Activated CD8-positive, alpha-beta T cell treated with anti-CD3 and anti-CD28 coated beads, Interleukin-2, amount 10 ng/mL, durations not matched to agents 7 days and 5 days (primary cell): Measurements from ENCODE around the gene TSPAN11. TPM values are rescaled to one million over a fixed set of nuclear protein-coding genes. Genes with fewer than 3 reads are reported as not detected.
"Not testable (repeated sequence)": the region's sequence is repeated elsewhere in the genome, so short reads cannot be mapped to it uniquely, and the experiment has no call there.

ENCODE experiments used
- ATAC-seq: fragments of 150-1000 bp; cut with Tn5 transposase; one replicate; pipeline ENCODE4 v1.10.0; 2021; ENCODE audit warnings: moderate library complexity
- CTCF ChIA-PET: fragments of 350-600 bp; sonication (Branson Sonifier 250); formaldehyde crosslinking; loops from one replicate; lab custom pipeline; 2021; ENCODE audit warnings: antibody characterized with exemption; lab: Charles Lee
- POLR2A ChIA-PET: fragments of 350-600 bp; sonication (Branson Sonifier 250); formaldehyde crosslinking; loops from one replicate; lab custom pipeline; 2021; ENCODE audit warnings: antibody characterized with exemption; lab: Charles Lee
- DNase-seq: peaks from one replicate; pipeline ENCODE4 v3.0.0-alpha.2; 2020
- H3K27ac Mint-ChIP-seq: one replicate; pipeline ENCODE4 v1.8.0; 2021; ENCODE audit warnings: mild to moderate bottlenecking, mixed read lengths
- H3K27me3 Mint-ChIP-seq: one replicate; pipeline ENCODE4 v1.8.0; 2021; ENCODE audit warnings: low read depth, mixed read lengths
- H3K36me3 Mint-ChIP-seq: one replicate; pipeline ENCODE4 v1.8.0; 2021; ENCODE audit warnings: low read depth, mixed read lengths
- H3K4me1 Mint-ChIP-seq: one replicate; pipeline ENCODE4 v1.8.0; 2021; ENCODE audit warnings: low read depth, mixed read lengths
- H3K4me3 Mint-ChIP-seq: one replicate; pipeline ENCODE4 v1.8.0; 2021; ENCODE audit warnings: mild to moderate bottlenecking, mixed read lengths
- H3K9me3 Mint-ChIP-seq: one replicate; pipeline ENCODE4 v1.8.0; 2022; ENCODE audit warnings: mixed read lengths; ENCODE audit not compliant: insufficient read depth
- total RNA-seq, 2 experiments: library from RNA; stranded (reverse); gene quantifications; one replicate each; pipeline ENCODE4 v1.2.3, GENCODE V29; 2021

TSPAN11 gene, protein sequence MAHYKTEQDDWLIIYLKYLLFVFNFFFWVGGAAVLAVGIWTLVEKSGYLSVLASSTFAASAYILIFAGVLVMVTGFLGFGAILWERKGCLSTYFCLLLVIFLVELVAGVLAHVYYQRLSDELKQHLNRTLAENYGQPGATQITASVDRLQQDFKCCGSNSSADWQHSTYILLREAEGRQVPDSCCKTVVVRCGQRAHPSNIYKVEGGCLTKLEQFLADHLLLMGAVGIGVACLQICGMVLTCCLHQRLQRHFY
- not detected for total RNA-seq

DNA sequence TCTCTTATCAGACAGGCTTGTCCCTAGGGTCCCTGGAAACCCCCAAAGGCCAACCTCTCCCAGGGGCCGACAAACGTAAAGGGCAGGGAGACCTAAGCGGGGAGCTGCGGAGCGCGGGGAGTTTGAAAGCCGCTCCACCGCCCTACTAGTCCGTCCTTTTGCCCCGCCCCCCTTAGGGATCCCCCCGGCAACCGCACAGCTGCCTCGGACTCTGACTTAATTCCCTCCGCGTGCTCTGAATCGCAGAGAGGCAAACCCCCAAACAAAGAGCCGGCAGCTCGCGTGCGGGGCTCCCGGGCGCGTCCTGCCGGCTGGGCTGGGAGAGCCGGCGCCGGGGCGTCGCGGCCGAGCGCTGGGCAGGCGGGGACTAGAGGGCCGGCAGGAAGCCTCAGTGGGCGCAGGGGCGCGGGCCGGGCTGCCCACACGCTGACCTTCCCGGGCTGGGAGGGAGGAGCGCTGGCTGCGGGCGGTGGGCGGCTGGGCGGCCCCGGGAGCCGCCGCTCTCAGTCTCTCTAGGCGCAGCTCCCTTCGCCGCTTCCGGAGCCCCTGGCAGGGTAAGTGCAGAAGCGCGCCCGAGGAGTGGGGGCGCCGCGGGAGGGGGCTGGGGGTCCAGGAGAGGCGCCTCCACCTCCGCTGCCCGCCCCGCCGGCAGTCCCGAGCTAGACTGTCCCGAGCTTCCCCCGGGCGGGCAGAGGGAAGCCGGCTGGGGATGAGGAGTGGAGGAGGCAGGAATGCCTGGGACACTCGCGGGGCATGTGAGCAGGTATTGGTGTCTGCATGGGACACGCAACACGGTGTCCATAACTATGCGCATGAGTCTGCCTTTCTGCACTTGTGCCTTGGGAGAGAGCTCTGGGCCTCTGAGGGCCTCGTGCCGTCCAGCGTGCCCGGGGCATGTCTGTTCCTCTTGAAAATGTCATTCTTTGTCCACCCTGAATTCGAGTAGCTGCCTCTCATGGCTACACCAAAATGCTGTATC is at the start of gene TSPAN11:
Gene TSPAN11, plus strand, starts transcription at position 506 of the 979 bp plus-strand sequence. CDS start 27,244 bp downstream, outside the sequence.
- H3K4me3 Mint-ChIP-seq: no peak within 1 kb of the TSS
- H3K36me3 Mint-ChIP-seq: no peaks in the 10 kb centered on the region
- ATAC-seq (peak; percentile 44), DNase-seq (no peak)
- CTCF ChIA-PET: interaction anchor here (1.4 kb wide), 1 partner anchor 75 kb away, joined by 4 read pairs; no protein-coding TSS in a partner anchor
- peaks cover 51% of the 10 kb centered on the region for H3K27me3 Mint-ChIP-seq
- H3K9me3 Mint-ChIP-seq: no peaks in the 10 kb centered on the region
- POLR2A ChIA-PET: no interaction called here
- H3K4me1 Mint-ChIP-seq: no peaks in the 10 kb centered on the region
- H3K27ac Mint-ChIP-seq: no peak within 1 kb of the TSS

- Mint-ChIP-seq H3K36me3 (no peaks in the 10 kb centered on the region), H3K9me3 (no peaks in the 10 kb centered on the region), H3K4me1 (no peaks in the 10 kb centered on the region), H3K27me3 (peaks cover 8% of the 10 kb centered on the region), H3K4me3 (no peak overlapping the region), H3K27ac (no peak overlapping the region)
- ATAC-seq: no peak
- ChIA-PET POLR2A (no interaction called here), CTCF (no interaction called here)
- DNase-seq: no peak
These were observed 49.3 kb upstream of the TSPAN11 start for GRCh38 chr12:30877105-30877875.

GRCh38 chr12:30878024-30878423 is 48.5 kb upstream of the TSPAN11 start:
- ATAC-seq (no peak), DNase-seq (no peak)
- Mint-ChIP-seq H3K36me3 (no peaks in the 10 kb centered on the region), H3K4me3 (no peak overlapping the region), H3K4me1 (no peaks in the 10 kb centered on the region), H3K27me3 (peaks cover 8% of the 10 kb centered on the region), H3K9me3 (no peaks in the 10 kb centered on the region), H3K27ac (no peak overlapping the region)
- ChIA-PET CTCF (no interaction called here), POLR2A (no interaction called here)

DNA sequence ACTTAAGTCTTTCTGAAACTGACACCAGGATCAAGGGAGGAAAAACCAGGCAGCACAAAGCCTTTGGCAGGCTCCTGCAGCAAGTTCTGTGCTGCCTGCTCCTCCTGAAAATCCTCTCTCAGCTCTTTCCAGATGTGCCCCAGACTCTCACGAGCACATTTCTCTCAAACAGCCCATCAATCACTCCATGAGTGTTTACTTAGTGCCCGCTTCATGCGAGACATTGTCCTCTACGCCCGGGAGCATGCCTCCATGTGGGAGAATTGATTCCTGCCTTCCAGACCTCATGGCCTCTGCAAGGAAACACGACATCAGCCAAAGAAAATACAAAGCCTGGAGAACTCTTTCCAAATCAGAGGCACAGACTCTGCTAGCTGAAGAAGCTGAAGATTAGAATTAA is 46.5 kb upstream of the TSPAN11 start:
- DNase-seq: no peak
- Mint-ChIP-seq H3K9me3 (no peaks in the 10 kb centered on the region), H3K4me3 (no peak overlapping the region), H3K4me1 (no peaks in the 10 kb centered on the region), H3K27me3 (peaks cover 8% of the 10 kb centered on the region), H3K27ac (no peak overlapping the region), H3K36me3 (no peaks in the 10 kb centered on the region)
- ATAC-seq: no peak
- ChIA-PET CTCF (no interaction called here), POLR2A (no interaction called here)

GRCh38 chr12:30880813-30881212 is 45.7 kb upstream of the TSPAN11 start:
- Mint-ChIP-seq H3K9me3 (no peaks in the 10 kb centered on the region), H3K27ac (no peak overlapping the region), H3K4me1 (no peaks in the 10 kb centered on the region), H3K36me3 (no peaks in the 10 kb centered on the region), H3K27me3 (peaks cover 8% of the 10 kb centered on the region), H3K4me3 (no peak overlapping the region)
- DNase-seq: no peak
- CTCF ChIA-PET: no interaction called here
- POLR2A ChIA-PET: no interaction called here
- ATAC-seq: no peak

- H3K36me3 Mint-ChIP-seq: no peaks in the 10 kb centered on the region
- no peaks in the 10 kb centered on the region for H3K4me1 Mint-ChIP-seq
- no peak for ATAC-seq
- DNase-seq: no peak
- no peak overlapping the region for H3K4me3 Mint-ChIP-seq
- ChIA-PET POLR2A (no interaction called here), CTCF (no interaction called here)
- no peak overlapping the region for H3K27ac Mint-ChIP-seq
- H3K27me3 Mint-ChIP-seq: peaks cover 8% of the 10 kb centered on the region
- peaks cover 15% of the 10 kb centered on the region for H3K9me3 Mint-ChIP-seq
These were observed 43.8 kb upstream of the TSPAN11 start for GRCh38 chr12:30882706-30883105.

GRCh38 chr12:30884799-30885198 is 41.7 kb upstream of the TSPAN11 start:
- Mint-ChIP-seq H3K4me3 (no peak overlapping the region), H3K9me3 (peaks cover 16% of the 10 kb centered on the region), H3K27ac (no peak overlapping the region), H3K27me3 (peaks cover 3% of the 10 kb centered on the region), H3K36me3 (no peaks in the 10 kb centered on the region), H3K4me1 (no peaks in the 10 kb centered on the region)
- ATAC-seq (no peak), DNase-seq (no peak)
- CTCF ChIA-PET: no interaction called here
- POLR2A ChIA-PET: no interaction called here

GRCh38 chr12:30885321-30885720 is 41.2 kb upstream of the TSPAN11 start:
- ATAC-seq (no peak), DNase-seq (no peak)
- H3K9me3 Mint-ChIP-seq: peaks cover 16% of the 10 kb centered on the region
- H3K4me1 Mint-ChIP-seq: no peaks in the 10 kb centered on the region
- ChIA-PET POLR2A (no interaction called here), CTCF (no interaction called here)
- H3K27me3 Mint-ChIP-seq: no peaks in the 10 kb centered on the region
- no peaks in the 10 kb centered on the region for H3K36me3 Mint-ChIP-seq
- H3K4me3 Mint-ChIP-seq: no peak overlapping the region
- no peak overlapping the region for H3K27ac Mint-ChIP-seq

DNA sequence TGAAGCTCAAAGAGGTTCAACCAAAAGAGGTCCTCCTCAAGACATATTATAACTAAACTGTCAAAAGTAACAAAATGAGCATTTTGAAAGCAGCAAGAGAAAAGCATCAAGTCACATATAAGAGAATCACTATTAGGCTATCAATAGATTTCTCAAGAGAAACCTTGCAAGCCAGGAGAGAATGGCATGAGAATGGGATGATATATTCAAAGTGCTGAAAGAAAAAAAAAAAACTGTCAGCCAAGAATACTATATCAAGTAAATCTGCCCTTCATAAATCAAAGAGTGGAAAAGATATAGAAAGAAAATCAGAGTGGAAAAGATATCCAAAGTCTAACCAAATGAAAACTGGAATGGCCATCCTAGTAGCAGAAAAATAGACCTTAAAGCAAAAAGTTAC is 39.3 kb upstream of the TSPAN11 start:
- Mint-ChIP-seq H3K9me3 (peaks cover 16% of the 10 kb centered on the region), H3K36me3 (no peaks in the 10 kb centered on the region), H3K4me3 (no peak overlapping the region), H3K27ac (no peak overlapping the region), H3K27me3 (no peaks in the 10 kb centered on the region), H3K4me1 (no peaks in the 10 kb centered on the region)
- CTCF ChIA-PET: no interaction called here
- DNase-seq (no peak), ATAC-seq (no peak)
- POLR2A ChIA-PET: no interaction called here

DNA sequence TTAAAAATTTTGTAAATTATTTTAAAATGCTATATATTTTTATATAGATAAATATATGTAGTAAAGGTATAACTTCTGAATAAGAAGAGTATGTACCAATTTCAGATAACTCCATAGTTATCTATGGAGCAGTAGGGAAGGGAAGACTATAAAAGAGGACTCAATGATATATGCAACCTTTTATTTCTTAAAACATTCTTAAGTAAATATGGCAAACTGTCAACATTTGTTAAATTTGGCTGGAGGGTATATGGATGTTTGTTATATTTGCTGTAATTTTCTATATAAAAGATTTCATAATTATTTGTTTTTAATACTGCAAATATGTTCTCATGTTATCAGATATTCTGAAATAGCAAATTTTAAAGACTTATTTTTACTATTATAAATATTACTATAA is 38.3 kb upstream of the TSPAN11 start:
- POLR2A ChIA-PET: no interaction called here
- Mint-ChIP-seq H3K9me3 (peaks cover 16% of the 10 kb centered on the region), H3K27me3 (peaks cover 3% of the 10 kb centered on the region), H3K4me1 (no peaks in the 10 kb centered on the region), H3K4me3 (no peak overlapping the region), H3K36me3 (no peaks in the 10 kb centered on the region), H3K27ac (no peak overlapping the region)
- CTCF ChIA-PET: no interaction called here
- DNase-seq (no peak), ATAC-seq (no peak)

DNA sequence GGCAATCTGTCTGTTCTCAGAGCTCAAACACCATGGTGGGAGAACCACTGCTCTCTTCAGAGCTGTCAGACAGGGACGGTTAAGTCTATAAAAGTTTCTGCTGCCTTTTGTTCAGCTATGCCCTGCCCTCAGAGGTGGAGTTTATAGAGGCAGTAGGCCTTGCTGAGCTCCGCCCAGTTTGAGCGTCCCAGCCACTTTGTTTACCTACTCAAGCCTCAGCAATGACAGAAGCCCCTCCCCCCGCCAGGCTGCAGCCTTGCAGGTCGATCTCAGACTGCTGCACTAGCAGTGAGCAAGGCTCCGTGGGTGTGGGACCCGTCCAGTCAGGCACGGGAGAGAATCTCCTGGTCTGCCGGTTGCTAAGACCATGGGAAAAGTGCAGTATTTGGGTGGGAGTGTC is 32.0 kb upstream of the TSPAN11 start:
- ATAC-seq, H3K36me3 Mint-ChIP-seq, POLR2A ChIA-PET, H3K9me3 Mint-ChIP-seq, H3K27ac Mint-ChIP-seq, H3K27me3 Mint-ChIP-seq, H3K4me3 Mint-ChIP-seq, H3K4me1 Mint-ChIP-seq, DNase-seq, CTCF ChIA-PET: not testable (repeated sequence)

DNA sequence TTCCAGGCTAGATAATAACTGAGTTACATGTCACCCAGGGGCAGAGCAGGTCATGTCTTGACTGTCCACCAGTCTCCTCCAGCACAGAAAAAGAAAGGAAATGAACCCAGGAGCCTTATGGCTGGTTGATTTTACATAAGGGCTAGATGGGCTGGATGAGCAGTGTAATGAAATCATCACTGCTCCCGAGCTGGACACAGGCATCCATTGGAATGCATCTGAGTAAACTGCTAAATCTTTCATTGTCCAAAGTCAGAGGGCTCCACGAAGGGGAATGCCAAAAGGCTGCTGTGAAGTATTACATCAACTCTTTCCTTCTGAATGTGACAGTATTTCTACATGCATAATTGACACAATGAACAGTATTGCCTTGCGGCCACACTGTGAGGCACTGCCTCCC is 30.1 kb upstream of the TSPAN11 start:
- Mint-ChIP-seq H3K4me3 (no peak overlapping the region), H3K36me3 (no peaks in the 10 kb centered on the region), H3K4me1 (no peaks in the 10 kb centered on the region), H3K27ac (no peak overlapping the region), H3K27me3 (peaks cover 12% of the 10 kb centered on the region), H3K9me3 (no peaks in the 10 kb centered on the region)
- ChIA-PET CTCF (no interaction called here), POLR2A (no interaction called here)
- no peak for DNase-seq
- ATAC-seq: no peak
